ENCODE measurements around the gene IFI16.
A peak's percentile ranks its signal among the peaks of the same experiment; 100 is the strongest.

The IFI16 gene

DNA sequence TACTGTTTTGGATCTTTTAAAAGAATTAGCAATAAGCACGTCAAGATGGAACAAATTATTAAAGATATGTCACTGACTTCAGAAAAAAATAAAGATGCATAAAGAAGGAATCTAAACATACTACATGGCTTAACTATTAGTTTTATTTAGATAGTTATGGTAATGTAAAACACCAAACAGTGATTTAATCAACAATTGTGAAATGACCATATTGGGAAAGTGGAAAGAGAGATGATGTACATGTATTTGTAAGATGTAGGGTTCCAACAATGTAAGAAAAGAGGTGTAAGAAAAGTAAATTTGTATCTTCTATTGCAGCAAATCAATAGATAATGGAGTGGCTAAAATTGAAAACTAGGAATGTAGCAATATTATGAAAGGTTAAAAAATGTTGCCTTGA lies 73.3 kb downstream of the IFI16 start:
- TF ChIP-seq, protein P1, sequence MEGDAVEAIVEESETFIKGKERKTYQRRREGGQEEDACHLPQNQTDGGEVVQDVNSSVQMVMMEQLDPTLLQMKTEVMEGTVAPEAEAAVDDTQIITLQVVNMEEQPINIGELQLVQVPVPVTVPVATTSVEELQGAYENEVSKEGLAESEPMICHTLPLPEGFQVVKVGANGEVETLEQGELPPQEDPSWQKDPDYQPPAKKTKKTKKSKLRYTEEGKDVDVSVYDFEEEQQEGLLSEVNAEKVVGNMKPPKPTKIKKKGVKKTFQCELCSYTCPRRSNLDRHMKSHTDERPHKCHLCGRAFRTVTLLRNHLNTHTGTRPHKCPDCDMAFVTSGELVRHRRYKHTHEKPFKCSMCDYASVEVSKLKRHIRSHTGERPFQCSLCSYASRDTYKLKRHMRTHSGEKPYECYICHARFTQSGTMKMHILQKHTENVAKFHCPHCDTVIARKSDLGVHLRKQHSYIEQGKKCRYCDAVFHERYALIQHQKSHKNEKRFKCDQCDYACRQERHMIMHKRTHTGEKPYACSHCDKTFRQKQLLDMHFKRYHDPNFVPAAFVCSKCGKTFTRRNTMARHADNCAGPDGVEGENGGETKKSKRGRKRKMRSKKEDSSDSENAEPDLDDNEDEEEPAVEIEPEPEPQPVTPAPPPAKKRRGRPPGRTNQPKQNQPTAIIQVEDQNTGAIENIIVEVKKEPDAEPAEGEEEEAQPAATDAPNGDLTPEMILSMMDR (IDR thresholded peaks at IDR 0.05; ENCODE audit: insufficient read depth, low read depth, low read length, missing control alignments): no peak
- no peak overlapping the region for H3K4me3 ChIP-seq (ENCODE audit: low read depth, low read length)
- no peak for DNase-seq (ENCODE audit: low read depth)

DNA sequence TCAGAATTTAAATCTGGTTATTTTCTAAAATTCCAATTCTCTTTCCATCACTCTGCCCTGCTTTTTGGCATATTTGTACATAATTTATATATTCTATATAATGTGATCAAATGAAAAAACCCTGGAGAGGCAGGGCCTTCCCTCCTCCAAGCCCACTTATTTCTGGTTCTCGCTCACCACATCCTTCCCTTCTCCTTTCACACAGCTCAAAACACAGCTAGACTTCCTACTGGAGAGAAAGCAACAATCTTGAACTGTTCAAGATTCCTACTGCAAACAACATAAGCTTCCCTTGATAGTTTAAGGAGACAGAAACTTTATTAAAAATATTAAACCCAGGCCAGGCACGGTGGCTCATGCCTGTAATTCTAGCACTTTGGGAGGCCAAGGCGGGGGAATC lies 74.4 kb downstream of the IFI16 start:
- no peak overlapping the region for H3K4me3 ChIP-seq (ENCODE audit: low read depth, low read length)
- TF ChIP-seq, protein P1 (IDR thresholded peaks at IDR 0.05; ENCODE audit: insufficient read depth, low read depth, low read length, missing control alignments): no peak
- DNase-seq (ENCODE audit: low read depth): no peak

DNA sequence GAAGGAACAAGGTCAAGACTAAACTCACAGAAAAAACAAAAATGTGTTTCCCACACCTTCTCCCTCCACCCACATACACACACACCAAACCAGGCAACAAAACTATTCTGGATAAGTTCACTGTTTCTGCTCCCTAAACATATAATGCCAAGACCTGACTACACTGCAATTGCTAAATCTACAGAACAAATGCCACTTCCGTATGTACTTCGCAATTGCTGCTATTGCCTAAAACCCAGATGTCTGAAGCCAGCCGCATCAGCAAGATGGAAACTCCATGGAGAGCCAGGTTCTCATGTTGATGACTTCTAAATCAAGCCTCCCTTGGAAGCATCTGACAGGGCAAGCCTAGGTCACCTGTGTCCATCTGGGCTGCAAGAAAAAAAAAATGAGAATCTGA lies 75.2 kb downstream of the IFI16 start:
- TF ChIP-seq, protein P1 (IDR thresholded peaks at IDR 0.05; ENCODE audit: insufficient read depth, low read depth, low read length, missing control alignments): no peak
- DNase-seq (ENCODE audit: low read depth): no peak
- no peak overlapping the region for H3K4me3 ChIP-seq (ENCODE audit: low read depth, low read length)

DNA sequence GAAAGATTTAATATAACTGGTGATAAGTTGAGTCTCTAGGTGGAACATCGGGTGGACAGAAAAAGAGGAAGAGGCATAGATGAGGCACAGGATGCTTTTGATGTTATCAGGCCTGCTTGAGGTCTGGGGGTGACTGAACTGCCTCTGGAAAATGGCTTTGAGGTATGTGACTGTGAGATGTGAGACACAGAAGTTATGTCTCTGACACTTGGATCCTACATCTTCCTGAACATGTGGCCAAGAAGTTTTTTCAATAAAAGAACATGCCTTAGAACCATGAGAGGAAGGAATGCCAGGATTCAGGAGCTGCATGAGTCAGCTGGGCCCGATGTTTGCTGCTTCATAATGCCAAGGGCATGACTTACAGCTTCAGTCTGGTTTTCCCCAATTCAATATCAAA lies 78.3 kb downstream of the IFI16 start:
- no peak overlapping the region for H3K4me3 ChIP-seq (ENCODE audit: low read depth, low read length)
- TF ChIP-seq, protein P1 (IDR thresholded peaks at IDR 0.05; ENCODE audit: insufficient read depth, low read depth, low read length, missing control alignments): no peak
- no peak for DNase-seq (ENCODE audit: low read depth)

DNA sequence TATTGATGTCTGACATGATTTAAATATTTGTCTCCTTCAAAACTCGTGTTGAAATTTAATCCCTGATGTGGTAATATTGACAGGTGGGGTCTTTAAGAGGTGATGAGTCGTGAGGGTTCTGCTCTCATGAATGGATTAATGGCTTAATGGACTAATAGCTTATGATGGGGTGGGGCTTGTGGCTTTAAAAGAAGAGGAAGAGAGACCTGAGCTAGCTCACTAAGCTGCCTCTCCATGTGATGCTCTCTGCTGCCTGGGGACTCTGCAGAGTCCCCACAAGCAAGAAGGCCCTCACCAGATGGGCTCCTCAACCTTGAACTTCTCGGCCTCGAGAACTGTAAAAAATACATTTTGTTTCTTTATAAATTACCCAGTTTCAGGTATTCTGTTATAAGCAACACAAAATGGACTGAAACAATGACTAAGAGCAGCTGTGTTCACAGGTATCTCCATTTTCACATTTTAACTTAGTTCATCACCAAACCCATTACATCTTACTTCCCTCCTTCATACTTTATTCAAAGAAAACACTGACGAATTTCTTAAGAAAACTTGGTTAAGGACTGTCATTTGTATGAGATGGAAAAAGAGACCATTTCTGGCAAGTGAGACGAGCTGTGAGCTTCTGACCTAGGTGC lies 79.0 kb downstream of the IFI16 start:
- DNase-seq (ENCODE audit: low read depth): no peak
- H3K4me3 ChIP-seq (ENCODE audit: low read depth, low read length): no peak overlapping the region
- TF ChIP-seq, protein P1 (IDR thresholded peaks at IDR 0.05; ENCODE audit: insufficient read depth, low read depth, low read length, missing control alignments): no peak

DNA sequence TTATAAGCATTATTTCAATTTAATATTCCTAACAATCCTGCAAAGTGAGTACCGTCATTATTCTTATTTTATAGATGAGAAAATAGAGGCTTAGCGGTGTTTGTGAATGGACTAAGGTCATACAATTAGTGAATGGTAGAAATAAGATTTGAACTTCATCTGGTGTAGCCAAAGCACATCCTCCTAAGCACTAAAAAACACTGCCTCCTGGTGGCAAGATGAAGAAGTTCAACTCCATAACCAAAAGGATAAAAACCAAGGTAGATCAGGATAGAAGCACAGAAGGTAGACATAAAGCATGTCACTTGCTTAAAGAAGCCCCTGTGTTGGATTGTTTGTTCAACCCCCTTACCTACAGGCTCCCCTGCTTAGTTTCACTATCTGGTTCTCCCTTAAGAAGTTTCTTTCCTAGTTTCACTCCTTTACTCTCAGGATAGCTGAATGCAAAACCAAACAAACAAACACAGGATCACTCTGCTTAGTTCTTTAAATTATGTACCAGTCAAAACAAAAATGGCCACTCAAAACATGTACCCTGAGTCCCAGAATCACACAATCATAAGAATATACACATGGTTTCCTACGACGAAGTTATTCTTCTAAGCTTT lies 79.6 kb downstream of the IFI16 start:
- TF ChIP-seq, protein P1 (IDR thresholded peaks at IDR 0.05; ENCODE audit: insufficient read depth, low read depth, low read length, missing control alignments): peak; percentile 76
- peak; percentile 60 for DNase-seq (ENCODE audit: low read depth)
- H3K4me3 ChIP-seq (ENCODE audit: low read depth, low read length): no peak overlapping the region
